HCT116 (cell line): ENCODE measurements around the gene INPP4A. TPM values are rescaled to one million over a fixed set of nuclear protein-coding genes. Genes with fewer than 3 reads are reported as not detected.

ENCODE experiments used
- ATAC-seq: fragments of 200-7000 bp; cut with Tn5 transposase; 2 replicates; pipeline ENCODE4 v1.9.1; 2020; ENCODE audit warnings: mild to moderate bottlenecking, moderate library complexity
- BruUV-seq: library from RNA; stranded (reverse); fragments of 400-500 nt; replicated peaks from 2 replicates; lab custom pipeline; 2021; lab: Mats Ljungman, UMichigan
- CTCF ChIA-PET: fragments of 300-600 bp; sonication (Branson Sonifier 250); formaldehyde crosslinking; loops from one replicate; lab custom pipeline; 2021; ENCODE audit warnings: antibody characterized with exemption; lab: Charles Lee
- POLR2A ChIA-PET: fragments of 300-600, 350-600 bp; sonication (Branson Sonifier 250); formaldehyde crosslinking; loops from one replicate; lab custom pipeline; 2021; ENCODE audit warnings: antibody characterized with exemption; lab: Charles Lee
- RAD21 ChIA-PET, 2 experiments: fragments of 300-600 bp; sonication (Branson Sonifier 250); formaldehyde crosslinking; loops; one replicate each; lab custom pipeline; 2023; ENCODE audit warnings: low total read pairs in 2 of 2; ENCODE audit not compliant: uncharacterized antibody in 2 of 2, unreplicated experiment in 2 of 2, low non-redundant PET in 1 of 2; lab: Charles Lee
- DNase-seq: peaks from one replicate; pipeline ENCODE4 v3.0.0-alpha.2; 2010; ENCODE audit warnings: low read depth, low spot score
- H2AFZ ChIP-seq: fragments of 200-600 bp; shearing (Covaris generic), sonication (generic); 2 replicates; pipeline ENCODE4 v1.6.1; 2017; ENCODE audit warnings: low read depth, mixed run types, mixed read lengths, antibody characterized with exemption, low read length; ENCODE audit not compliant: poor library complexity, severe bottlenecking
- H3K27ac ChIP-seq: 2 replicates; pipeline ENCODE4 v1.5.1; 2012; ENCODE audit warnings: low read depth, low read length
- H3K27me3 ChIP-seq: fragments of 200-600 bp; sonication (generic); 2 replicates; pipeline ENCODE4 v1.6.1; 2016; ENCODE audit warnings: mixed run types, low read length, mixed read lengths; ENCODE audit not compliant: insufficient read depth
- H3K36me3 ChIP-seq, 2 experiments: fragments of 200-500 bp in 1 of 2; fragments of 200-600 bp in 1 of 2; sonication (Bioruptor generic) in 1 of 2; sonication (generic) in 1 of 2; 2 replicates each; pipeline versions ENCODE4 v1.5.1 to v1.6.1; 2014 to 2016; ENCODE audit warnings: low read length in 2 of 2, inconsistent platforms in 1 of 2, mixed read lengths in 1 of 2, mixed run types in 1 of 2; ENCODE audit not compliant: insufficient read depth in 2 of 2, control insufficient read depth in 1 of 2
- H3K4me1 ChIP-seq, 2 experiments: fragments of 200-600 bp in 1 of 2; sonication (generic) in 1 of 2; 2 replicates each; pipeline versions ENCODE4 v1.5.1 to v1.6.1; 2012 to 2017; ENCODE audit warnings: low read length in 2 of 2, inconsistent platforms in 1 of 2, mild to moderate bottlenecking in 1 of 2, mixed read lengths in 1 of 2, mixed run types in 1 of 2, moderate library complexity in 1 of 2; ENCODE audit not compliant: insufficient read depth in 2 of 2, control insufficient read depth in 1 of 2
- H3K4me2 ChIP-seq: fragments of 200-600 bp; sonication (generic); 2 replicates; pipeline ENCODE4 v1.6.1; 2017; ENCODE audit warnings: mixed run types, low read length, mixed read lengths
- H3K4me3 ChIP-seq, 2 experiments: fragments of 200-600 bp in 1 of 2; sonication (generic) in 1 of 2; replicated peaks in 1 of 2; 2 replicates each; pipeline ENCODE4 v1.5.1; 2011 to 2016; ENCODE audit warnings: low read length in 2 of 2, control low read depth in 1 of 2, low read depth in 1 of 2, mild to moderate bottlenecking in 1 of 2, mixed read lengths in 1 of 2, mixed run types in 1 of 2
- H3K79me2 ChIP-seq: fragments of 200-600 bp; sonication (generic); 2 replicates; pipeline ENCODE4 v1.6.1; 2017; ENCODE audit warnings: mild to moderate bottlenecking, mixed run types, low read length, moderate library complexity, mixed read lengths; ENCODE audit not compliant: insufficient read depth
- H3K9ac ChIP-seq: fragments of 200-600 bp; sonication (generic); 2 replicates; pipeline ENCODE4 v1.6.1; 2016; ENCODE audit warnings: low read length, mixed read lengths
- H3K9me2 ChIP-seq: fragments of 200-600 bp; sonication (generic), shearing (Covaris generic); 2 replicates; pipeline ENCODE4 v1.6.1; 2017; ENCODE audit warnings: mixed run types, mild to moderate bottlenecking, moderate library complexity; ENCODE audit not compliant: insufficient read depth
- H3K9me3 ChIP-seq, 2 experiments: fragments of 200-500 bp in 1 of 2; fragments of 200-600 bp in 1 of 2; sonication (Bioruptor generic) in 1 of 2; sonication (generic) in 1 of 2; 2 replicates each; pipeline ENCODE4 v1.6.1; 2014 to 2017; ENCODE audit warnings: low read length in 2 of 2, mixed read lengths in 2 of 2, inconsistent platforms in 1 of 2, low read depth in 1 of 2, mild to moderate bottlenecking in 1 of 2, mixed run types in 1 of 2, moderate library complexity in 1 of 2; ENCODE audit not compliant: control insufficient read depth in 1 of 2, insufficient read depth in 1 of 2
- H4K20me1 ChIP-seq: fragments of 200-600 bp; sonication (generic), shearing (Covaris generic); 2 replicates; pipeline ENCODE4 v1.6.1; 2017; ENCODE audit warnings: mixed run types, mild to moderate bottlenecking, moderate library complexity; ENCODE audit not compliant: insufficient read depth
- ATF3 ChIP-seq: IDR thresholded peaks from 2 replicates; pipeline ENCODE4 v1.6.1; 2012
- CBX3 ChIP-seq: IDR thresholded peaks from 2 replicates; pipeline ENCODE4 v1.6.1; 2012; ENCODE audit warnings: low read depth
- CEBPB ChIP-seq: IDR thresholded peaks from 2 replicates; pipeline ENCODE4 v1.6.1; 2012; ENCODE audit warnings: low read depth
- EGR1 ChIP-seq: IDR thresholded peaks from 2 replicates; pipeline ENCODE4 v1.6.1; 2012; ENCODE audit warnings: low read depth
- EZH2phosphoT487 ChIP-seq: fragments of 200-600 bp; IDR thresholded peaks from 2 replicates; pipeline ENCODE4 v1.6.1; 2018; ENCODE audit warnings: antibody characterized with exemption, borderline replicate concordance
- POLR2A ChIP-seq: IDR thresholded peaks from 2 replicates; pipeline ENCODE4 v1.7.0; 2011; ENCODE audit warnings: borderline replicate concordance; ENCODE audit not compliant: insufficient read depth, insufficient read length; ENCODE audit errors: extremely low read depth
- SIN3A ChIP-seq: IDR thresholded peaks from 2 replicates; pipeline ENCODE4 v1.6.1; 2012; ENCODE audit warnings: low read depth
- SP1 ChIP-seq: IDR thresholded peaks from 2 replicates; pipeline ENCODE4 v1.6.1; 2012; ENCODE audit warnings: low read depth
- SRF ChIP-seq: IDR thresholded peaks from 2 replicates; pipeline ENCODE4 v1.6.1; 2012; ENCODE audit warnings: low read depth
- ZBTB33 ChIP-seq: IDR thresholded peaks from 2 replicates; pipeline ENCODE4 v1.6.1; 2011; ENCODE audit warnings: mild to moderate bottlenecking, low read length, moderate library complexity; ENCODE audit not compliant: insufficient replicate concordance; ENCODE audit errors: extremely low read depth
- ZNF274 ChIP-seq: fragments of 200-500 bp; sonication (Bioruptor generic); IDR thresholded peaks from 2 replicates; pipeline ENCODE4 v1.6.1; 2014; ENCODE audit warnings: mild to moderate bottlenecking, low read depth, low read length, inconsistent platforms
- intact Hi-C: fragments of 100-400 bp; cut with micrococcal nuclease; formaldehyde crosslinking; loops from 2 replicates; pipeline ENCODE4 v1.10.0; 2022
- total RNA-seq: library from RNA; stranded (reverse); gene quantifications from one replicate; pipeline ENCODE4 v1.2.1, GENCODE V29; 2021; ENCODE audit not compliant: unreplicated experiment
- TF ChIP-seq, protein P1 (sequence below): IDR thresholded peaks from 2 replicates; pipeline ENCODE4 v1.6.1; 2012
- TF ChIP-seq, protein P2 (sequence below), 3 experiments: fragments of 200-600 bp in 1 of 3; sonication (generic) in 1 of 3; IDR thresholded peaks in 2 of 3; conservative IDR thresholded peaks in 1 of 3; 2 replicates each; pipeline ENCODE4 v1.5.1; 2012 to 2017; ENCODE audit warnings: low read depth in 2 of 3, low read length in 2 of 3, antibody characterized with exemption in 1 of 3, borderline replicate concordance in 1 of 3, control low read depth in 1 of 3, mild to moderate bottlenecking in 1 of 3, mixed read lengths in 1 of 3, mixed run types in 1 of 3, moderate library complexity in 1 of 3; ENCODE audit not compliant: insufficient read depth in 1 of 3

The INPP4A gene
- total RNA-seq, 1 experiment from 2014 or later: 18.5 TPM

- RAD21 ChIA-PET: no interaction called here
Observed at GRCh38 chr2:98510322-98510662, 65.6 kb downstream of the INPP4A start.

More at GRCh38 chr2:98510322-98510662, 65.6 kb downstream of the INPP4A start:
- no peak overlapping the region for H3K9ac ChIP-seq
- CTCF ChIA-PET: no interaction called here
- no peak for DNase-seq
- no peak overlapping the region for H3K4me2 ChIP-seq
- H3K79me2 ChIP-seq: no peaks in the 10 kb centered on the region
- no peak for ATAC-seq
- intact Hi-C loops: no loop called here
- H3K36me3 ChIP-seq: no peaks in the 10 kb centered on the region
- no peaks in the 10 kb centered on the region for H3K9me2 ChIP-seq
- no TSS peak for BruUV-seq
- no peaks in the 10 kb centered on the region for H3K27me3 ChIP-seq
- TF ChIP-seq SP1 (no peak), EGR1 (no peak), CBX3 (no peak), CEBPB (no peak), EZH2phosphoT487 (no peak), SIN3A (no peak), ATF3 (no peak), ZBTB33 (no peak), SRF (no peak), POLR2A (no peak), ZNF274 (no peak)
- TF ChIP-seq, protein P1, sequence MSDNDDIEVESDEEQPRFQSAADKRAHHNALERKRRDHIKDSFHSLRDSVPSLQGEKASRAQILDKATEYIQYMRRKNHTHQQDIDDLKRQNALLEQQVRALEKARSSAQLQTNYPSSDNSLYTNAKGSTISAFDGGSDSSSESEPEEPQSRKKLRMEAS: no peak
- TF ChIP-seq, protein P2, sequence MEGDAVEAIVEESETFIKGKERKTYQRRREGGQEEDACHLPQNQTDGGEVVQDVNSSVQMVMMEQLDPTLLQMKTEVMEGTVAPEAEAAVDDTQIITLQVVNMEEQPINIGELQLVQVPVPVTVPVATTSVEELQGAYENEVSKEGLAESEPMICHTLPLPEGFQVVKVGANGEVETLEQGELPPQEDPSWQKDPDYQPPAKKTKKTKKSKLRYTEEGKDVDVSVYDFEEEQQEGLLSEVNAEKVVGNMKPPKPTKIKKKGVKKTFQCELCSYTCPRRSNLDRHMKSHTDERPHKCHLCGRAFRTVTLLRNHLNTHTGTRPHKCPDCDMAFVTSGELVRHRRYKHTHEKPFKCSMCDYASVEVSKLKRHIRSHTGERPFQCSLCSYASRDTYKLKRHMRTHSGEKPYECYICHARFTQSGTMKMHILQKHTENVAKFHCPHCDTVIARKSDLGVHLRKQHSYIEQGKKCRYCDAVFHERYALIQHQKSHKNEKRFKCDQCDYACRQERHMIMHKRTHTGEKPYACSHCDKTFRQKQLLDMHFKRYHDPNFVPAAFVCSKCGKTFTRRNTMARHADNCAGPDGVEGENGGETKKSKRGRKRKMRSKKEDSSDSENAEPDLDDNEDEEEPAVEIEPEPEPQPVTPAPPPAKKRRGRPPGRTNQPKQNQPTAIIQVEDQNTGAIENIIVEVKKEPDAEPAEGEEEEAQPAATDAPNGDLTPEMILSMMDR (IDR thresholded peaks at IDR 0.05 in 2 of 3, conservative IDR thresholded peaks at IDR 0.05 in 1 of 3; ENCODE audit: borderline replicate concordance in 1 of 3, insufficient read depth in 1 of 3, low read depth in 2 of 3, low read length in 2 of 3): no peak
- TF ChIP-seq, all 23 proteins: peak for 0
- POLR2A ChIA-PET: no interaction called here
- Histone ChIP-seq H4K20me1 (no peaks in the 10 kb centered on the region), H3K4me3 (no peak overlapping the region), H3K4me1 (peaks cover 0 to 7% of the 10 kb centered on the region in 2 experiments; a peak in 2 of 4 replicates), H3K9me3 (no peaks in the 10 kb centered on the region), H2AFZ (no peak overlapping the region), H3K27ac (no peak overlapping the region)
